ENCODE results near the gene GPC6.

- TF ChIP-seq CTCF (IDR thresholded peaks at IDR 0.05) (no peak), POLR2A (IDR thresholded peaks at IDR 0.05) (no peak)
Measured at GRCh38 chr13:93653776-93654175, 427.2 kb downstream of the GPC6 start.

All from vagina (tissue), 2 donors.